ENCODE measurements around the gene NYAP2.

DNA sequence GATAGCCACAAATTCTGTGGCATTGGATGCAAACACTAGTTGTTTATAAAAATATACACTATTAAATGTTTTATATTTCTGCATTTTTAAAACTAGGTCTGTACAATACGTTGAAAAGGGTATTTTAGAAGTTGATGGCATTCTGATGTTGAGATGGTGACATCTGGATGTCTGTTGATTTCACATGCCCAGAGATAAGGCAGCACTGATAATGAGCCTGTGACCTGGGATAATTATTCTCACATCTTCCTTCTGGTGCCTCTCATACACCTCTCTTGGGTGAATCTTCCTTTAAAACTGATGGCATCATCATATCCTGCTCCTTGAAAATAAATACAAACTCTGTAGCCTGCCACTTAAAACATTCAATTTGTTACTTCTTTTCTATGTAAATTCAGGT is 208.6 kb downstream of the NYAP2 start:
- TF ChIP-seq, protein P1, sequence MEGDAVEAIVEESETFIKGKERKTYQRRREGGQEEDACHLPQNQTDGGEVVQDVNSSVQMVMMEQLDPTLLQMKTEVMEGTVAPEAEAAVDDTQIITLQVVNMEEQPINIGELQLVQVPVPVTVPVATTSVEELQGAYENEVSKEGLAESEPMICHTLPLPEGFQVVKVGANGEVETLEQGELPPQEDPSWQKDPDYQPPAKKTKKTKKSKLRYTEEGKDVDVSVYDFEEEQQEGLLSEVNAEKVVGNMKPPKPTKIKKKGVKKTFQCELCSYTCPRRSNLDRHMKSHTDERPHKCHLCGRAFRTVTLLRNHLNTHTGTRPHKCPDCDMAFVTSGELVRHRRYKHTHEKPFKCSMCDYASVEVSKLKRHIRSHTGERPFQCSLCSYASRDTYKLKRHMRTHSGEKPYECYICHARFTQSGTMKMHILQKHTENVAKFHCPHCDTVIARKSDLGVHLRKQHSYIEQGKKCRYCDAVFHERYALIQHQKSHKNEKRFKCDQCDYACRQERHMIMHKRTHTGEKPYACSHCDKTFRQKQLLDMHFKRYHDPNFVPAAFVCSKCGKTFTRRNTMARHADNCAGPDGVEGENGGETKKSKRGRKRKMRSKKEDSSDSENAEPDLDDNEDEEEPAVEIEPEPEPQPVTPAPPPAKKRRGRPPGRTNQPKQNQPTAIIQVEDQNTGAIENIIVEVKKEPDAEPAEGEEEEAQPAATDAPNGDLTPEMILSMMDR (conservative IDR thresholded peaks at IDR 0.05 in 1 of 2, IDR thresholded peaks at IDR 0.05 in 1 of 2; ENCODE audit: low read depth in 1 of 2, low read length in 2 of 2), result no peak
- no peak for TF ChIP-seq EZH2 (IDR thresholded peaks at IDR 0.05; ENCODE audit: low read length, missing control alignments)
